Activated CD8-positive, alpha-beta memory T cell treated with anti-CD3 and anti-CD28 coated beads, Interleukin-2, amount 10 ng/mL, durations not matched to agents 7 days and 5 days (primary cell): ENCODE data around the gene AMBRA1. TPM values are rescaled to one million over a fixed set of nuclear protein-coding genes. Genes with fewer than 3 reads are reported as not detected.
"Not testable (repeated sequence)": the region's sequence is repeated elsewhere in the genome, so short reads cannot be mapped to it uniquely, and the experiment has no call there.

Experiments
- ATAC-seq: fragments of 150-1000 bp; cut with Tn5 transposase; one replicate; pipeline ENCODE4 v1.10.0; 2021; ENCODE audit warnings: moderate library complexity
- CTCF ChIA-PET: fragments of 350-600 bp; sonication (Branson Sonifier 250); formaldehyde crosslinking; loops from one replicate; lab custom pipeline; 2021; ENCODE audit warnings: antibody characterized with exemption; lab: Charles Lee
- DNase-seq: peaks from one replicate; pipeline ENCODE4 v3.0.0-alpha.2; 2020
- H3K27ac Mint-ChIP-seq: one replicate; pipeline ENCODE4 v1.8.0; 2021; ENCODE audit warnings: mild to moderate bottlenecking, mixed read lengths
- H3K27me3 Mint-ChIP-seq: one replicate; pipeline ENCODE4 v1.8.0; 2021; ENCODE audit warnings: mixed read lengths
- H3K36me3 Mint-ChIP-seq: one replicate; pipeline ENCODE4 v1.8.0; 2021; ENCODE audit warnings: mild to moderate bottlenecking, mixed read lengths
- H3K4me1 Mint-ChIP-seq: one replicate; pipeline ENCODE4 v1.8.0; 2021; ENCODE audit warnings: mixed read lengths
- H3K4me3 Mint-ChIP-seq: one replicate; pipeline ENCODE4 v1.8.0; 2021; ENCODE audit warnings: mild to moderate bottlenecking, moderate library complexity, mixed read lengths
- H3K9me3 Mint-ChIP-seq: one replicate; pipeline ENCODE4 v1.8.0; 2022; ENCODE audit warnings: low read depth, mixed read lengths
- total RNA-seq, 2 experiments: library from RNA; stranded (reverse); gene quantifications; one replicate each; pipeline ENCODE4 v1.2.3, GENCODE V29; 2021

Gene AMBRA1
- total RNA-seq, 2 experiments from 2014 or later: 36.1 to 41.9 TPM

DNA sequence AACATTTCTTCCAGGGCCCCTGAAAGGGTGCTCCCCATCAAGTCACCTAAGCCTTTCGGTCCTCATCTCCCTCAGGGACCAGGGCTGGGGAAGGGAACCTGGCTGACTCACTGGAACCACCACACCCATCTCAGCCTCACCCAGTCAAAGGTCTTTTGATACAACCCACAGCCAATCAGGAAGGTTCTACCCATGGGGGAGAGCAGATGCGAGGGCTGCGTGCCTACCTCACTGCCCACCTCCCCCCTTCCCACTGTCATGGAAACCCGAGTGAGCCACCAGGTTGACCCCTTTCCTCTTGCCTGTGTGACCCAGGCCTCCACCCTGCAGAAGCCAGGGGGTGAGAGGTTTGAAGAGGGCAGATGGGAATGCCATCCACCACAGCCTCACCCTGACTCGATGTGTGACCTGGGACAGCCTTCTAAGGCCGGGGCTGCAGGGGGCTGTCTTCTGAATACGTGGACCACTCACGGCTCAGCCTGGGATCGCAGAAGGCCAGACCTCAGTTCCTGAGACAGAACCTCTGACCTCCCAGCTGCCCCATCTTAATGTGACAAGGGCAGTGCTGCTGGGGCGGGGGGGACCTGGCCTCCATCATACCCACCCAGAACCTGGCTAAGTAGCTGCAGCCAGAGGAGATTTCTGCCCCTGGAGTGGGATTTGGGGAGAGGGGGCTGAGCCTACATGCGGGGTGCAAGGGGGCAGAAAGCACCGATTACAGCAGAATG lies 209.7 kb downstream of the AMBRA1 start:
- Mint-ChIP-seq H3K4me3 (no peak overlapping the region), H3K9me3 (no peaks in the 10 kb centered on the region), H3K36me3 (no peaks in the 10 kb centered on the region), H3K4me1 (peaks cover 22% of the 10 kb centered on the region), H3K27me3 (peaks cover 52% of the 10 kb centered on the region), H3K27ac (no peak overlapping the region)
- ATAC-seq: no peak
- CTCF ChIA-PET: interaction anchor here (0.6 to 1.8 kb wide), 5 partner anchors 8 to 228 kb away, joined by 3 to 12 read pairs (median 4); partner anchors contain the start of gene CHRM4
- DNase-seq: no peak

DNA sequence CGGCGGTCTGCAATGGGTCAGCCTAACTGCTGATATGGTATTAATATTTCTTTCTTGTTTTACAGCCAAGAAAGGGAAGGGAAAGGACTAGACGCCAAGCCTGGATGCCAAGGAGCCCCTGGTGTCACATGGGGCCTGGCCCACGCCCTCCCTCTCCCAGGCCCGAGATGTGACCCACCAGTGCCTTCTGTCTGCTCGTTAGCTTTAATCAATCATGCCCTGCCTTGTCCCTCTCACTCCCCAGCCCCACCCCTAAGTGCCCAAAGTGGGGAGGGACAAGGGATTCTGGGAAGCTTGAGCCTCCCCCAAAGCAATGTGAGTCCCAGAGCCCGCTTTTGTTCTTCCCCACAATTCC lies 210.4 kb downstream of the AMBRA1 start:
- ATAC-seq: no peak
- no peak overlapping the region for H3K27ac Mint-ChIP-seq
- peaks cover 44% of the 10 kb centered on the region for H3K27me3 Mint-ChIP-seq
- DNase-seq: no peak
- H3K36me3 Mint-ChIP-seq: no peaks in the 10 kb centered on the region
- CTCF ChIA-PET: interaction anchor here (1.3 to 1.8 kb wide), 4 partner anchors 9 to 35 kb away, joined by 3 to 12 read pairs (median 4); partner anchors contain the start of gene CHRM4
- H3K9me3 Mint-ChIP-seq: no peaks in the 10 kb centered on the region
- no peak overlapping the region for H3K4me3 Mint-ChIP-seq
- peaks cover 25% of the 10 kb centered on the region for H3K4me1 Mint-ChIP-seq

DNA sequence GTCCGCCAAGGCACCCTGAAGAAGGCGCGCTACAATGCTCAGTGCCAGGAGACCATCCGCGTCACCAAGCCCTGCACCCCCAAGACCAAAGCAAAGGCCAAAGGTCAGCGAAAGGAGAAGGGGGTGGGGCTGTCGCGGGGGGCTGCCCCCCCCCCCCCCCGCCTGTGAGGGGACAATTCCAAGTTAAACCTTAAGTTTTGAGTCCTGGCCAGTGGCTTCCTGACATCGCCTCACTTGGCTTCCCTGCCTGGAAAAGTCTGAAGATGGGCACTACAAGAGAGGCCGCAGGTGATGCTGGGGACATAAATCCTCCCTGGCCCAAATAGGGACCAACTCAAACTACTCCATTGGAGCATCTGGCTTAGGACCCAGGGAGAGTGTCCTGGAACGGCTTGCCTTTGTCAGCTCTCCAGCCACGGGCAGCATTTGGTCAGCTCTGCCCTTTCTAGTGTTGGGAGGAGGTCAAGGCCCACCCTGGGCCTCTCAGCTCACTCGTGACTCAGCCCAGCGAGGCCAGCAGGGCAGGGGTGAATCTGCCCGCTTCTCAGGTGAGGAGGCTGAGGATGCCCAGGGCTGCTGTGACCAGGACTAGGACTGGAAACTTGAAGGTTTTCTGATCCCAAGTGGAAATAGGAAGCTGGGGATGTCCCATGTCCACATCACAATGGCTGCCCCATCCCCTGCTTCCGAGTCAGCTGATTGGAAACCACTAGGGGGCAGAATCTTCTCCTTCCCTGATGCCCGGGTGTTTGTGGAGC lies 211.0 kb downstream of the AMBRA1 start:
- Mint-ChIP-seq H3K36me3 (peaks cover 2% of the 10 kb centered on the region), H3K4me1 (peaks cover 20% of the 10 kb centered on the region), H3K27ac (no peak overlapping the region), H3K9me3 (no peaks in the 10 kb centered on the region), H3K27me3 (peaks cover 39% of the 10 kb centered on the region), H3K4me3 (no peak overlapping the region)
- DNase-seq (no peak), ATAC-seq (no peak)
- CTCF ChIA-PET: interaction anchor here (1.3 to 1.8 kb wide), 4 partner anchors 9 to 34 kb away, joined by 3 to 12 read pairs (median 4); partner anchors contain the start of gene CHRM4

DNA sequence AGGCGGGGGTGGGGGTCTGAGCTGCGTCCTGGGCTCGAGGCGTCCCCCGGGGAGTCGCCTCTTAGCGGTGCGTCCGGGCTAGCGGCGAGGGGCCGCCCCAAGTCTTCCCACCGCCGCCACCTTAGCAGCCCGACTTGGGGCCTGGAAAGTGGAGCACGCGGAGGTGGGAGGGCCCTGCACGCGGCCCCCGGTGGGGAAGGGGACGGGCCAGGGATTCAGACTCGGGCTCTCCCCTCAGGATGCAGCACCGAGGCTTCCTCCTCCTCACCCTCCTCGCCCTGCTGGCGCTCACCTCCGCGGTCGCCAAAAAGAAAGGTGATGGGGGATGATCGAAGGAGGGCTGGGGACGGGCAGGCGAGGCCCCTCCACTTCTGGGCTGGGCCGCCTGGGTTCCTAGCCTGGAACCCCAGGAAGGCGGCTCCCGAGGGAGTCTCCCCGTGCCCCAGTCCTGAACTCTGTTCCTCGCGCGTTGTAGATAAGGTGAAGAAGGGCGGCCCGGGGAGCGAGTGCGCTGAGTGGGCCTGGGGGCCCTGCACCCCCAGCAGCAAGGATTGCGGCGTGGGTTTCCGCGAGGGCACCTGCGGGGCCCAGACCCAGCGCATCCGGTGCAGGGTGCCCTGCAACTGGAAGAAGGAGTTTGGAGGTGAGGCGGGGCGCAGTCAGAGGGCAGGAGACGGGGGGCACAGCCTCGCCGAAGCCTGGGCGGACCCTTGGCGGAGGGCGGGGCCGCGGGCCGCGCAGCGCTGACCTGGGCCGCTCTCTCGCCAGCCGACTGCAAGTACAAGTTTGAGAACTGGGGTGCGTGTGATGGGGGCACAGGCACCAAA lies 211.8 kb downstream of the AMBRA1 start:
- peaks cover 15% of the 10 kb centered on the region for H3K4me1 Mint-ChIP-seq
- CTCF ChIA-PET: interaction anchor here (1.0 to 26.5 kb wide), 4 partner anchors 8 to 32 kb away, joined by 3 to 444 read pairs (median 8); partner anchors contain the start of genes CHRM4 and DGKZ
- peaks cover 10% of the 10 kb centered on the region for H3K36me3 Mint-ChIP-seq
- no peak for DNase-seq
- H3K9me3 Mint-ChIP-seq: no peaks in the 10 kb centered on the region
- H3K4me3 Mint-ChIP-seq: peak overlapping the region; percentile 58
- ATAC-seq: peak; percentile 20
- no peak overlapping the region for H3K27ac Mint-ChIP-seq
- peaks cover 31% of the 10 kb centered on the region for H3K27me3 Mint-ChIP-seq

DNA sequence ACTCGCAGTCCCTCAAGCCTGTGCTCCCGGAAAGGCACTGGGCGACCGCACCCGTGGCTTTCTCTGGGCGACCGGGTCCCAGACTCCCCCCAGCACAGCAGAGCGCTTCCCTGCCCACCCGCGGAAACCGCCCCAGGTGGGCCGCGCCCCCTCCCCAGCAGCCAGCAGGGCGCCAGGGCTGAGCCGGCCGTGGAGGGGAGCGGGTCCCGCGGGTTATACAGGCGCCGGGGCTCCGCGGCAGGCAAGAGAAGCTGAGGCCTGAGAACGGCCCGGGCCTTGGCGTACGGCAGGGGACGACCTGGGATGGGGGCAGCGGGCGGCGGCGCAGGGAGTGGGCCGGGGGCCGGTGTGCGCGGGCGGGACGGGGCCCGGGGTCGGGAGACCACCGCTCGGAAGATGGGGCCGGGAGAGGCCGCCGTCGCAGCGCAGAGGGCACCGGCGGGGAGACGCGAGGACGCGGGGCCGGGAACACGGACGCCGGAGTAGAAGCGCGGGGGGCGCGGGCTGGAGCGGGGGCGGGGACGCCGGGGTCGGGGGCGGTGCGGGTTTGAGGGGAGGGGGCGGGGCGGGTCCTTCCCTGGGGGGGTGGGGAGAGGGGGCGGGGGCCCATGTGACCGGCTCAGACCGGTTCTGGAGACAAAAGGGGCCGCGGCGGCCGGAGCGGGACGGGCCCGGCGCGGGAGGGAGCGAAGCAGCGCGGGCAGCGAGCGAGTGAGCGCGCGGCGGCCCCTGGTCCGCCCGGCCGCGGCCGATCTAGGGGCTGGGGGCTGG lies 212.6 kb downstream of the AMBRA1 start, which contains the start of gene MDK:
TSS of gene MDK (plus strand) at position 622 of the 771 bp plus-strand sequence. CDS start 389 bp downstream, outside the sequence.
- CTCF ChIA-PET: interaction anchor here (1.0 to 26.5 kb wide), 2 partner anchors 9 to 31 kb away, joined by 3 to 444 read pairs; partner anchors contain the start of gene DGKZ
- H3K27me3 Mint-ChIP-seq: peaks cover 23% of the 10 kb centered on the region
- H3K4me1 Mint-ChIP-seq: peaks cover 14% of the 10 kb centered on the region
- no peaks in the 10 kb centered on the region for H3K9me3 Mint-ChIP-seq
- H3K4me3 Mint-ChIP-seq: peak within 1 kb of the TSS; percentile 66
- no peak within 1 kb of the TSS for H3K27ac Mint-ChIP-seq
- peaks cover 10% of the 10 kb centered on the region for H3K36me3 Mint-ChIP-seq
- ATAC-seq (peak; percentile 31), DNase-seq (no peak)

DNA sequence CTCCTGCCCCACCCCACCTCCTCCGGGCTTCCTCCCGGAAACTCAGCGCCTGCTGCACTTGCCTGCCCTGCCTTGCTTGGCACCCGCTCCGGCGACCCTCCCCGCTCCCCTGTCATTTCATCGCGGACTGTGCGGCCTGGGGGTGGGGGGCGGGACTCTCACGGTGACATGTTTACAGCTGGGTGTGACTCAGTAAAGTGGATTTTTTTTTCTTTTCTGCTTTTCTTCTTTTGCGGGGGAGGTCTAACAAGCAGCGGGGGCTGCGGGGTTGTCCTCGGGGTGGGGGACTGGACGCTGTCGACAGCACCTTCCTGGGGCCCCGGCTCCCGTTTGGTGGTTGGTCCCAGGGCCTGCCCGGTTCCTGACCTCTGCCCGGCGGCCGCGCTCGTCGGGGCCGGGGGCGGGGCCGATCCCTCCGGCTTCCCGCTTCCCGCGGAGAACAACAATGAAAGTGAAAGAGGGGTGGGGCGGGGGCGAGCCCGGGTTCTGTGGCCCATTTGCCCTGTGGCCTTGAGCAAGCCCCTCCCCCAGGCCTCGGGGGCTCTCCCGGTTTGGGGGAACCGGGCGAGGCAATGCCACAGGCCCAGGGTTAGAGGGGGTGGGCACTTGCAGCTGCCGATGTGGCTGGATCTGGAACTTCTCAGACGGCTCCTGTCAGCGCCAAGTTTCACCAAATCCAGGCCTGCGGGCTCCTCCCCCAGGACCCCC lies 213.3 kb downstream of the AMBRA1 start:
- H3K4me3 Mint-ChIP-seq: peak overlapping the region; percentile 66
- H3K4me1 Mint-ChIP-seq: peaks cover 14% of the 10 kb centered on the region
- H3K27me3 Mint-ChIP-seq: peaks cover 20% of the 10 kb centered on the region
- CTCF ChIA-PET: interaction anchor here (1.0 to 26.5 kb wide), 2 partner anchors 9 to 30 kb away, joined by 3 to 444 read pairs; partner anchors contain the start of gene DGKZ
- peaks cover 10% of the 10 kb centered on the region for H3K36me3 Mint-ChIP-seq
- ATAC-seq (peak; percentile 54), DNase-seq (peak; percentile 78)
- H3K27ac Mint-ChIP-seq: peak overlapping the region; percentile 49
- H3K9me3 Mint-ChIP-seq: no peaks in the 10 kb centered on the region

DNA sequence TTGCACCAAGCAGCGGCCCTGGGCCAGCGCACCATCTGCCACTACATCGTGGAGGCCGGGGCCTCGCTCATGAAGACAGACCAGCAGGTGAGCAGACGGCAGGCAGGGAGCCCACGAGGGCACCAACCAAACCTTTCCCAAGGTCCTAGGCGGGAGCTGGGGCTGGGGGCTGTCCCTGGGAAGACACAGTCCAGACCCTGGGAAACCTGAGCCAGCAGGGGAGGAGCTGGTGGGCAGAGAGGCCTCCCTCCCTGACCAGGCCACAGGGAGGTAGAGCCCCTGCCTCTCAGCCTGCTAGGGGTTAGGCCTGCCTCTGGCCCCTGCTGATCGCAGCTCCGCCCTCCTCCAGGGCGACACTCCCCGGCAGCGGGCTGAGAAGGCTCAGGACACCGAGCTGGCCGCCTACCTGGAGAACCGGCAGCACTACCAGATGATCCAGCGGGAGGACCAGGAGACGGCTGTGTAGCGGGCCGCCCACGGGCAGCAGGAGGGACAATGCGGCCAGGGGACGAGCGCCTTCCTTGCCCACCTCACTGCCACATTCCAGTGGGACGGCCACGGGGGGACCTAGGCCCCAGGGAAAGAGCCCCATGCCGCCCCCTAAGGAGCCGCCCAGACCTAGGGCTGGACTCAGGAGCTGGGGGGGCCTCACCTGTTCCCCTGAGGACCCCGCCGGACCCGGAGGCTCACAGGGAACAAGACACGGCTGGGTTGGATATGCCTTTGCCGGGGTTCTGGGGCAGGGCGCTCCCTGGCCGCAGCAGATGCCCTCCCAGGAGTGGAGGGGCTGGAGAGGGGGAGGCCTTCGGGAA lies 214.1 kb downstream of the AMBRA1 start:
- Mint-ChIP-seq H3K4me1 (peaks cover 14% of the 10 kb centered on the region), H3K36me3 (peaks cover 15% of the 10 kb centered on the region), H3K27ac (peak overlapping the region; percentile 57), H3K27me3 (peaks cover 16% of the 10 kb centered on the region)
- CTCF ChIA-PET: interaction anchor here (3.2 to 26.5 kb wide), 2 partner anchors 11 to 29 kb away, joined by 21 to 444 read pairs; partner anchors contain the start of gene DGKZ
- DNase-seq, H3K4me3 Mint-ChIP-seq, H3K9me3 Mint-ChIP-seq, ATAC-seq: not testable (repeated sequence)

DNA sequence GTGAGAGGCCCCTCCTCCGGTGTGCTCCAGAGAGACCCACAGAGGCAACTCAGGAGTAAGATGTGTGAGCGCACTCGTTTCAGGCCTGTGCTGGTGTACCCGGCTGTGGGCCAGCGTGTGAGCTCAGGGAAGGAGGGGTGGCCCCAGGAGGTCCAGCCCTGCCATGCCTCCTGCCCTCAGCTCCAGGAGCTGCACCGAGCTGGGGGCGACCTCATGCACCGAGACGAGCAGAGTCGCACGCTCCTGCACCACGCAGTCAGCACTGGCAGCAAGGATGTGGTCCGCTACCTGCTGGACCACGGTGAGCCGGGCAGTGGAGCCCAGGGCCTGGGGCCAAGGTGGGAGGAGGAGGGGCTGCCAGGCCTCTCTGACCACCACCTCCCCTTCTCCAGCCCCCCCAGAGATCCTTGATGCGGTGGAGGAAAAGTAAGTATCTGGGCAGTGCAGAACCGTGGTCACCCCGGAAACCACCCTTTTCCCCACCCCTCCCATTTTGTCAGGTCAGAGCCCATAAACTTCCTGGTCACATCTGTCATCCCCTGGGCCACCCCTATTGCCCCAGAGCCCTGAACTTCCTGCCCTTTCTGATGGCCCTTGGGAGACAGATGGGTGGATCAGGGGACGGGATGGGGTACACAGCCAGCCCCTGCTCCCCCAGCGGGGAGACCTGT lies 214.9 kb downstream of the AMBRA1 start:
- peak overlapping the region; percentile 57 for H3K27ac Mint-ChIP-seq
- no peak overlapping the region for H3K4me3 Mint-ChIP-seq
- peaks cover 15% of the 10 kb centered on the region for H3K36me3 Mint-ChIP-seq
- no peaks in the 10 kb centered on the region for H3K9me3 Mint-ChIP-seq
- ATAC-seq (no peak), DNase-seq (no peak)
- peaks cover 14% of the 10 kb centered on the region for H3K27me3 Mint-ChIP-seq
- peaks cover 14% of the 10 kb centered on the region for H3K4me1 Mint-ChIP-seq
- CTCF ChIA-PET: interaction anchor here (1.9 to 26.5 kb wide), 3 partner anchors 9 to 29 kb away, joined by 6 to 444 read pairs (median 21); partner anchors contain the start of gene DGKZ

DNA sequence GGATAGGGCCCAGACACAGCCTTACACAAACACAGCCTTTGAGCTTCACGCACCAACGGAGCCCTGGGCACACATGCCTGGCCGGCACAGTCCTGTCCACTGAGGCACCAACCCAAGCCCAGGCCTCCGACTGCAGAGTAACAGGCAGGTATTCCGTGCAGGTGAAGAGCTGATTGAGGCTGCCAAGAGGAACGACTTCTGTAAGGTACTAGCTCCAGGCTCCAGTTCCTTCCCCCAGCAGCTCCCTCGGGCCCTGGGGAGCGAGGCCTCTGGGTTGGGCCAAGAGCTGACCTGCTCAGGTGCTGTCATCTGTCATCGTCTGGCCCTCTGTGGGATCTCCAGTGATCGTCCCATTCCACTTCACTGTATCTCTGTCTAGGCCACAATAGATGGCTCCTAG lies 215.5 kb downstream of the AMBRA1 start:
- Mint-ChIP-seq H3K27me3 (peaks cover 10% of the 10 kb centered on the region), H3K27ac (peak overlapping the region; percentile 32), H3K4me3 (no peak overlapping the region), H3K36me3 (peaks cover 15% of the 10 kb centered on the region), H3K9me3 (no peaks in the 10 kb centered on the region), H3K4me1 (peaks cover 14% of the 10 kb centered on the region)
- ATAC-seq: no peak
- CTCF ChIA-PET: interaction anchor here (1.9 to 26.5 kb wide), 3 partner anchors 10 to 28 kb away, joined by 6 to 444 read pairs (median 21); partner anchors contain the start of gene DGKZ
- DNase-seq: no peak

DNA sequence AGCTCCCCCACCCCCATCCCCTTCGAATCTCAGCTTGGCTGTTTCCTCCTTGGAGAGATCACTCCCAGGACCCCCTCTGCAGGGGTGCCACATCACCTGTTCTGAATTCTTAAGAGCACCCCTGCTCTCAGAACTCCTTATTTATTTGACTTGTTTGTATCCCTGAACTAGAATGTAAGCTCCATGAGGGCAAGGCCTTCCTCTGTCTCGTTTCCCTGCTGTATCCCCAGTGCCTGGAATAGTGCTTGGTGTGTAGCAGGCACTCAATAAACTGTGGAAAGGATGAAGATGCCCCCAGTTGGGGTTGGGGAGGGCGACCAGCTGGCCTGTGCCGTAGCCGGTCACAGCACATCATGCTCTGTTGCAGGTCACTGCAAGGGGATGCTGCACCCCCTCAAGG lies 216.0 kb downstream of the AMBRA1 start:
- DNase-seq: no peak

More for the DNA sequence above, 216.0 kb downstream of the AMBRA1 start:
- H3K4me3 Mint-ChIP-seq: no peak overlapping the region
- CTCF ChIA-PET: interaction anchor here (1.1 to 26.5 kb wide), 4 partner anchors 9 to 28 kb away, joined by 4 to 444 read pairs (median 14); partner anchors contain the start of gene DGKZ
- H3K36me3 Mint-ChIP-seq: peaks cover 15% of the 10 kb centered on the region
- ATAC-seq: no peak
- H3K9me3 Mint-ChIP-seq: no peaks in the 10 kb centered on the region
- H3K4me1 Mint-ChIP-seq: peaks cover 14% of the 10 kb centered on the region
- H3K27me3 Mint-ChIP-seq: peaks cover 5% of the 10 kb centered on the region
- no peak overlapping the region for H3K27ac Mint-ChIP-seq
